HG02763 (cell line): Measurements from ENCODE around the gene SLC25A12.

Source experiments
- ATAC-seq: cut with Tn5 transposase; IDR thresholded peaks from one replicate; pipeline ENCODE4 v1.9.1; 2021; ENCODE audit warnings: mild to moderate bottlenecking, moderate library complexity; ENCODE audit not compliant: unreplicated experiment

SLC25A12 gene

DNA sequence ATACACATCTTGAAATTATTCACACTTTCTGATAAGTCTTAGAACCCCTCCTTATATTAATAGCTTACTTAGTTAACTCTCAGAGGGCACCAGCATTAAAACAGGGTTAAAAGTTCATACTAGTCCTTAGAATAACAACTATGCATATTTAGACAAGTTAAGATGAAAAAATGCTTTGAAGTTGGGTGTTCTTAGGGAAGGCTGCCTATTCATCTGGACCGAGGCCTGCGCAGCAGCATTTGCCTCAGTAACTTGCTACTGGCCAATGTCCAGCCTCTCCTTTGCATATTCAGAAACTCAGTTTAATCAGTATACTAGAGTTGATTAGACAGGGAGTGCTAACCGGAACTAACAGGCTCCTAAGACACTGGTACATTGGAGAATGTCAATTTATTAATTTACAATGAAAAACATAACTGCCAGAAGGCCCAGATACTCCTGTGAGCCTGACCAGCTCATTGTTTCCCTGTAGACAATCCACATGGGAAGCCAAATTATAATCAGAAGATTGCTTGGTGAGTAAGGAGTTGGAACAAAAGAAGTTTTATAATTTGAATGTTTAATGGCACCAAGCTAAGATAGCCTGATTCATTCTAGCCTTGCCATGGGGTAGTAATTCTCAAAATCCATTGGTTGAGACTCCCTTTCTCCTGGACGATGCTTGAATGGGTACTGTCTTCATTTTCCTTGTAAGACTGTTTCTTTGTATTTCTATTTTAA, 157.9 kb downstream of the SLC25A12 start:
- no peak for ATAC-seq
